H1 (cell line): ENCODE measurements around the gene C2CD5.

Source experiments
- CBX5 ChIP-seq: fragments of 300-800, 300-1000 bp; sonication (generic); IDR thresholded peaks from 2 replicates; pipeline ENCODE4 v1.7.1; 2016; ENCODE audit warnings: antibody characterized with exemption, low read length, low read depth
- EGR1 ChIP-seq: IDR thresholded peaks from 2 replicates; pipeline ENCODE4 v1.6.1; 2011; ENCODE audit warnings: low read depth, low read length, borderline replicate concordance
- EZH2 ChIP-seq: fragments of 200-600 bp; sonication (generic); IDR thresholded peaks from 2 replicates; pipeline ENCODE4 v1.7.1; 2012; ENCODE audit warnings: low read depth, mild to moderate bottlenecking, moderate library complexity, low read length, inconsistent platforms; ENCODE audit not compliant: severe bottlenecking
- FOSL1 ChIP-seq: IDR thresholded peaks from 2 replicates; pipeline ENCODE4 v1.6.1; 2011; ENCODE audit warnings: mild to moderate bottlenecking, low read depth, low read length, moderate library complexity; ENCODE audit not compliant: insufficient read depth
- POLR2AphosphoS5 ChIP-seq: IDR thresholded peaks from 2 replicates; pipeline ENCODE4 v1.6.1; 2011; ENCODE audit warnings: low read depth, low read length
- POU5F1 ChIP-seq: IDR thresholded peaks from 2 replicates; pipeline ENCODE4 v1.6.1; 2011; ENCODE audit warnings: low read depth, mild to moderate bottlenecking, low read length, moderate library complexity
- TF ChIP-seq, protein P1 (sequence below), 3 experiments: IDR thresholded peaks; 1 replicate in 2 of 3; 2 replicates in 1 of 3; pipeline versions ENCODE4 v1.5.1 to v1.6.1; 2011; ENCODE audit warnings: low read length in 3 of 3, mild to moderate bottlenecking in 3 of 3, inconsistent platforms in 2 of 3, low read depth in 1 of 3, moderate library complexity in 1 of 3; ENCODE audit not compliant: insufficient read depth in 1 of 3; ENCODE audit errors: control extremely low read depth in 1 of 3
- TF ChIP-seq, protein P2 (sequence below): IDR thresholded peaks from 2 replicates; pipeline ENCODE4 v1.6.1; 2011; ENCODE audit warnings: low read depth, mild to moderate bottlenecking, low read length; ENCODE audit not compliant: insufficient read depth

DNA sequence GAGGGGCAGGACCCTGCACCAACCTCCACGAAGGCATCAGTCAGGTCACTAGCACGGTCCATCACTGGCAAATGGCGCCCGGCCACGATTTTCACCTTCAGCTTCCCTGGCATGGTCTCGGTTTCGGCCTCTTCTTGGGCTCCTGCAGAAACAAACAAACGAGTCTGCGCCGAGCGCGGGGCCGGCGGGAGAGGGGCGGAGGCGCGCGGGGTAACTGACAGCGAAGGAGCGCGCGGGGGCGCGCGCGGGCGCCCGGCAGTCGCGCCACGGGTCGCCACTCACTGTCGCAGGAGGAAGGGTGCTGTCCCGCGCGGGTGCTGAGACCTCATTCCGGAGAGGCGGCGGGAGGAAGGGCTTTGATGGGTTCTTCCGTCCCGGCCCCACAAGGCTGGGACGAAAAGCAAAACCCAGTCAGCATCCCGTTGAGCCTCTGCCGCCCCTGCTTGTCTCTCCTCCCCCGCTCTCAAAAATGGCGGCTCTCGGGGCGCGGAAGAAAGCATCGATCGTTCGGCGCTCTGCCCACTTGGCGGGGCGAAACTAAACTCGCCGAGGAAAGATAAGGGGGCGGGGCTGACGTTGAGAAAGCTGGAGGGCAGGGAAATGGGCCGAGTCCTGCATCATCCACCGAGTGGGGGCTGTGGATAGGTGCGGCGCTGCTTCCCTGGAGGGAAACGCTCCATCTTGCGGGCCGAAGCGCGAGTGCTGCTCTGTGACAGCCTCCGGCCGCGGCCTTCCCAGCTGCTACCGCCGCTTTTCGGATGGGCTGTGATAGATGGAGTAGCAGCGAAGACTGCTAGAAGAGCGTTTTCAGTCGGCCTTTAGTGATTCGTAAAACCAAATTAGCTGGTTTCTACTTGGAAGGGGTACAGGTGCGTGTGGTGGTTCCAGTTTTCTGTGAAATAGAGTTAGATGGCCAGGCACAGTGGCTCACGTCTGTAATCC is at the start of gene C2CD5:
- TF ChIP-seq EGR1 (peak; percentile 61; the same call in 1 of the 2 replicates), POU5F1 (no peak), EZH2 (no peak), POLR2AphosphoS5 (peak; percentile 63; the same call in 1 of the 2 replicates), CBX5 (no peak), FOSL1 (no peak)
- TF ChIP-seq, protein P1, sequence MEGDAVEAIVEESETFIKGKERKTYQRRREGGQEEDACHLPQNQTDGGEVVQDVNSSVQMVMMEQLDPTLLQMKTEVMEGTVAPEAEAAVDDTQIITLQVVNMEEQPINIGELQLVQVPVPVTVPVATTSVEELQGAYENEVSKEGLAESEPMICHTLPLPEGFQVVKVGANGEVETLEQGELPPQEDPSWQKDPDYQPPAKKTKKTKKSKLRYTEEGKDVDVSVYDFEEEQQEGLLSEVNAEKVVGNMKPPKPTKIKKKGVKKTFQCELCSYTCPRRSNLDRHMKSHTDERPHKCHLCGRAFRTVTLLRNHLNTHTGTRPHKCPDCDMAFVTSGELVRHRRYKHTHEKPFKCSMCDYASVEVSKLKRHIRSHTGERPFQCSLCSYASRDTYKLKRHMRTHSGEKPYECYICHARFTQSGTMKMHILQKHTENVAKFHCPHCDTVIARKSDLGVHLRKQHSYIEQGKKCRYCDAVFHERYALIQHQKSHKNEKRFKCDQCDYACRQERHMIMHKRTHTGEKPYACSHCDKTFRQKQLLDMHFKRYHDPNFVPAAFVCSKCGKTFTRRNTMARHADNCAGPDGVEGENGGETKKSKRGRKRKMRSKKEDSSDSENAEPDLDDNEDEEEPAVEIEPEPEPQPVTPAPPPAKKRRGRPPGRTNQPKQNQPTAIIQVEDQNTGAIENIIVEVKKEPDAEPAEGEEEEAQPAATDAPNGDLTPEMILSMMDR (IDR thresholded peaks at IDR 0.05; ENCODE audit: control extremely low read depth in 1 of 3, insufficient read depth in 1 of 3, low read depth in 1 of 3, low read length in 3 of 3), result peak; percentile 23 to 39 (median 32)
- TF ChIP-seq, protein P2, sequence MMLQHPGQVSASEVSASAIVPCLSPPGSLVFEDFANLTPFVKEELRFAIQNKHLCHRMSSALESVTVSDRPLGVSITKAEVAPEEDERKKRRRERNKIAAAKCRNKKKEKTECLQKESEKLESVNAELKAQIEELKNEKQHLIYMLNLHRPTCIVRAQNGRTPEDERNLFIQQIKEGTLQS, result no peak
